ENCODE data around the gene MTERF2.
"Not testable (repeated sequence)": the region's sequence is repeated elsewhere in the genome, so short reads cannot be mapped to it uniquely, and the experiment has no call there.

The MTERF2 gene

GRCh38 chr12:106986625-106987389, at the start of gene MTERF2:
MTERF2 (minus strand) TSS chr12:106987146; CDS start chr12:106978714, 8,432 bp downstream.
- peak; percentile 94 for DNase-seq

GRCh38 chr12:107035733-107036132, 48.8 kb upstream of the MTERF2 start:
- no peak for DNase-seq

GRCh38 chr12:107033758-107034739, 47.1 kb upstream of the MTERF2 start:
- DNase-seq: no peak

- no peak for DNase-seq
Observed at GRCh38 chr12:107032266-107032665, 45.3 kb upstream of the MTERF2 start.

GRCh38 chr12:107031061-107031460, 44.1 kb upstream of the MTERF2 start:
- no peak for DNase-seq

- no peak for DNase-seq
Observed at GRCh38 chr12:107029081-107029480, 42.1 kb upstream of the MTERF2 start.

GRCh38 chr12:107027636-107028053, 40.7 kb upstream of the MTERF2 start:
- peak; percentile 63 for DNase-seq

- DNase-seq: no peak
Observed at GRCh38 chr12:107026806-107027635, 40.1 kb upstream of the MTERF2 start.

GRCh38 chr12:107026356-107026755, 39.4 kb upstream of the MTERF2 start:
- DNase-seq: not testable (repeated sequence)

GRCh38 chr12:107025671-107026070, 38.7 kb upstream of the MTERF2 start:
- no peak for DNase-seq

- DNase-seq: no peak
Observed at GRCh38 chr12:107019546-107019945, 32.6 kb upstream of the MTERF2 start.

- DNase-seq: no peak
Observed at GRCh38 chr12:107017042-107017441, 30.1 kb upstream of the MTERF2 start.

GRCh38 chr12:107014055-107014454, 27.1 kb upstream of the MTERF2 start:
- DNase-seq: no peak

GRCh38 chr12:107012736-107013425, 25.9 kb upstream of the MTERF2 start:
- DNase-seq: no peak

- no peak for DNase-seq
Observed at GRCh38 chr12:107011519-107011918, 24.6 kb upstream of the MTERF2 start.

GRCh38 chr12:107007411-107007810, 20.5 kb upstream of the MTERF2 start:
- no peak for DNase-seq

- DNase-seq: not testable (repeated sequence)
Observed at GRCh38 chr12:107002665-107003064, 15.7 kb upstream of the MTERF2 start.

GRCh38 chr12:106999446-106999845, 12.5 kb upstream of the MTERF2 start:
- no peak for DNase-seq

GRCh38 chr12:106997916-106998315, 11.0 kb upstream of the MTERF2 start:
- no peak for DNase-seq

- DNase-seq: not testable (repeated sequence)
Observed at GRCh38 chr12:106996102-106996501, 9.2 kb upstream of the MTERF2 start.

GRCh38 chr12:106994579-106995220, 7.8 kb upstream of the MTERF2 start:
- no peak for DNase-seq

GRCh38 chr12:106987846-106988245, 900 bp upstream of the MTERF2 start:
- no peak for DNase-seq

All from retina (tissue), 1 donor.